Neural progenitor cell (in vitro differentiated cells): ENCODE measurements around the gene DHRS12.

Experiments
- EZH2 ChIP-seq: fragments of 200-600 bp; sonication (generic); IDR thresholded peaks from 2 replicates; pipeline ENCODE4 v1.6.1; 2017; ENCODE audit warnings: antibody characterized with exemption, mild to moderate bottlenecking, moderate library complexity
- EZH2phosphoT487 ChIP-seq: fragments of 200-600 bp; sonication (generic); IDR thresholded peaks from 2 replicates; pipeline ENCODE4 v1.6.1; 2017; ENCODE audit warnings: antibody characterized with exemption
- TF ChIP-seq, protein P1 (sequence below): fragments of 200-600 bp; sonication (generic); IDR thresholded peaks from 2 replicates; pipeline ENCODE4 v1.5.1; 2017; ENCODE audit warnings: antibody characterized with exemption, mild to moderate bottlenecking

DNA sequence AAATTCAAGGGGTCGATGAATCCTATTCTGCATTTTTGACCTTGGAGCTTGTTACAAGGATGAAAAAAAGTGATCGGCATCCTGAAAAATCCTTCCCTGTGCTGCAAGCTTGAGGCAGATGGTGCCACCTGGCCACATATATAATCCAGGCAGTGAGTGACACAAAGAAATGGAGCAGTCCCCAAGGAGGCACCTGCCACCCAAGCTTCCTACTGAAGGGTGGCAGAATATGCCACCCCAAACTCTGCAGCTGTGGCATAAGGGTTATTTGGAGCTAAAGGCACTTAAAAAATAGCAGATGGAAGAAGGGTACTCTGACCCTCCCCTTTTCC, 25.6 kb upstream of the DHRS12 start:
- TF ChIP-seq, protein P1, sequence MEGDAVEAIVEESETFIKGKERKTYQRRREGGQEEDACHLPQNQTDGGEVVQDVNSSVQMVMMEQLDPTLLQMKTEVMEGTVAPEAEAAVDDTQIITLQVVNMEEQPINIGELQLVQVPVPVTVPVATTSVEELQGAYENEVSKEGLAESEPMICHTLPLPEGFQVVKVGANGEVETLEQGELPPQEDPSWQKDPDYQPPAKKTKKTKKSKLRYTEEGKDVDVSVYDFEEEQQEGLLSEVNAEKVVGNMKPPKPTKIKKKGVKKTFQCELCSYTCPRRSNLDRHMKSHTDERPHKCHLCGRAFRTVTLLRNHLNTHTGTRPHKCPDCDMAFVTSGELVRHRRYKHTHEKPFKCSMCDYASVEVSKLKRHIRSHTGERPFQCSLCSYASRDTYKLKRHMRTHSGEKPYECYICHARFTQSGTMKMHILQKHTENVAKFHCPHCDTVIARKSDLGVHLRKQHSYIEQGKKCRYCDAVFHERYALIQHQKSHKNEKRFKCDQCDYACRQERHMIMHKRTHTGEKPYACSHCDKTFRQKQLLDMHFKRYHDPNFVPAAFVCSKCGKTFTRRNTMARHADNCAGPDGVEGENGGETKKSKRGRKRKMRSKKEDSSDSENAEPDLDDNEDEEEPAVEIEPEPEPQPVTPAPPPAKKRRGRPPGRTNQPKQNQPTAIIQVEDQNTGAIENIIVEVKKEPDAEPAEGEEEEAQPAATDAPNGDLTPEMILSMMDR: no peak
- TF ChIP-seq EZH2 (no peak), EZH2phosphoT487 (no peak)
